Retina (tissue), 1 donor: ENCODE measurements around the gene MTIF2.
"Not testable (repeated sequence)": the region's sequence is repeated elsewhere in the genome, so short reads cannot be mapped to it uniquely, and the experiment has no call there.

Experiments
- DNase-seq: peaks from one replicate; pipeline ENCODE4 v3.0.0-alpha.2; 2016

MTIF2 gene

DNA sequence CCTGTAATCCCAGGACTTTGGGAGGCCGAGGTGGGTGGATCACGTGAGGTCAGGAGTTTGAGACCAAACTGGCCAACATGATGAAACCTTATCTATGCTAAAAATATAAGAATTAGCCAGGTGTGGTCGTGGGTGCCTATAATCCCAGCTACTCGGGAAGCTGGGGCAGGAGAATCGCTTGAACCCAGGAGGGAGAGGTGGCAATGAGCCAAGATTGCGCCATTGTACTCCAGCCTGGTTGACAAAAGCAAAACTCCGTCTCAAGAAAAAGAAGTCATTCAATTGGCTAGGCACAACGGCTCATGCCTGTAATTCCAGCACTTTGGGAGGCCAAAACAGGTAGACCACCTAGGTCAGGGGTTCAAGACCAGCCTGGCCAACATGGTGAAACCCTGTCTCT lies 27.4 kb downstream of the MTIF2 start:
- not testable (repeated sequence) for DNase-seq

DNA sequence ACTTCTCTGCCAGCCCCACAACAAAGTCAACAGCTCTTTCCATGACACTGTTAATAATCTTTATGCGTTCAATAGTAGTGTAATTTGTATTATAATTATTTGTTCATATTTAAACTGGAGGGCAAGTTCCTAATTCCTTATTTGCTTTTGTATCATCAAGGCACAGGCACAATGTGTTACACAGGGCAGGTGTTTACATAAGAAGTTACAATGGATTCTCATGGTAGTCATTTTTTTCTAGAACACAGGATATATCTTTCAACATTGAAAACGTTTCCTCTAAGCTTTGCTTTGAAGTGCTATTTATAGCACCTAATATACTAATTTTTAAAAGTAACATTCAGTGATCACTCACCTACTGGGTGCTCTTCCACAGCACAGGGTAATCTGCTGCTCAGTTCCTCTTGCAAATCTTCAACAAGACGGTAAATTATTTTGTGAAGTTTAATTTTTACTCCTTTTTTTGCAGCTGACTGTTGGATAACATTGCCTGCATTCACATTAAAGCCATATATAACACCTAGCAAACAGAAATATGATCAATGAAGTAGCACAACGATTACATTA lies 29.3 kb downstream of the MTIF2 start:
- no peak for DNase-seq

DNA sequence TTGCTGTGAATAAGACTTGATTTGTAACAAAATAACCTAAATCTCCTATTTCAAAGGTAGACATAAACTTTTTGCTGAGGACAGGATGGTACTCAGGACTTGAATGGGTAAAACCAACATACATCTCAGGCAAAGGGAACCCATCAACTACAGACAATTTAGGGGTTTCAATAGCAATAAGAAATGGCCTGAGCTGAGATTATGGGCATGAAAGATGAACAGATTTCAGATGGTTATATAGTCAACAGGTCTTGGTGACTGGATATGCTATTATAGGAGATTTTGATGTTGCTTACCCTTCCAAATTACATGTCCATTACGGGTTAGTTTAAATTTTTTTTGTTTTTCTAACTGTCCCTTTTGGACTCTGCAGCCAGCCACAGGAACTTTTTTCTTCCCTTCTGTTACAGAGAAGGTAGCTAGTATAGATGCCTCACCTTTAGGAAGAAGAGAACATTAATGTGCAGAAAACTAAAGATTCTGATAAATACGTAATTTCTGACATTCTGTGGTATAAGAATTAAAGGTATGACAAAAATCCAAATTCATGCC lies 32.0 kb downstream of the MTIF2 start:
- DNase-seq: no peak

DNA sequence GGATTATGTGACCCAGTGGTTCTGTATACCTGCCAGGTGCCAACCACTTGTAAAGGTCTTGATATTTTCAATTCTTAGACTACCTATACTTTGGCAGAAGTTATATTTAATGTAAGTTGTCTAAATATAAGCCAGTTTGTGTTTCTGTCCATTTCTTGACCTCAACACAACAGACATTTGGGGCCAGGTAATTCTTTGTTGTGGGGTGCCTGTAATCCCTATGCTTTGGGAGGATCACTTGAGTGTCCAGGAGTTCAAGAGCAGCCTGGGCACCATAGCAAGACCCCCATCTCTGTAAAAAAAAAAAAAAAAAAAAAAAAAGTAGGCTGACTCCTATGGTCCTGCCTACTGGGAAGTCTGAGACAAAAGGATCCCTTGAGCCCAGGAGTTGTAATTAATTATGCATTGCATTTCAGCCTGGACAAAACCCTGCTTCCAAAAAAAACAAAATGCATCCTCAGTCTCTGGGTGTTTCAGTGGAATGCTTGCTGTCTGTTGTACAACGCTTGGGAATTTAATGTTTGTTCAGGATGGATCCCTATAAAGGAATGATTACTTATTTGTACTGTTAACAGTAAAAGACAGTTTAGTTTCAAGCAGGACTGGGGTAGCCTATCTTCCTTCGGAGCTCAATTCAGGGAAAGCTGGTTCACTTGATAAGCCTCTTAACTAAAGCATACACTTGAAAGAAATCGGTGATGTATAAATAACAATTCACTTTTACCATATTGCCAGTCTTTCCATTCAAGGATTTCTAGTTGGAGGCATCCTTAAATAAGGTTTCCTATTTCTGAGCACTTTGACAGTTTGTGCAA lies 33.1 kb downstream of the MTIF2 start:
- DNase-seq: no peak

DNA sequence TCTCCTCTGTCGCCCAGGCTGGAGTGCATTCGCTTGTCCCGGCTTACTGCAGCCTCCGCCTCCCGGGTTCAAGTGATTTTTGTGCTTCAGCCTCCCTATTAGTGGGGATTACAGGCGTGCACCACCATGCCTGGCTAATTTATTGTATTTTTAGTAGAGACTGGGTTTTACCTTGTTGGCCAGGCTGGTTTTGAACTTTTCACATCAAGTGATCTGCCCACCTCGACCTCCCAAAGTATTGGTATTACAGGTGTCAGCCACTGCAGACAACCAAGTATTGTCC lies 35.4 kb downstream of the MTIF2 start:
- no peak for DNase-seq

DNA sequence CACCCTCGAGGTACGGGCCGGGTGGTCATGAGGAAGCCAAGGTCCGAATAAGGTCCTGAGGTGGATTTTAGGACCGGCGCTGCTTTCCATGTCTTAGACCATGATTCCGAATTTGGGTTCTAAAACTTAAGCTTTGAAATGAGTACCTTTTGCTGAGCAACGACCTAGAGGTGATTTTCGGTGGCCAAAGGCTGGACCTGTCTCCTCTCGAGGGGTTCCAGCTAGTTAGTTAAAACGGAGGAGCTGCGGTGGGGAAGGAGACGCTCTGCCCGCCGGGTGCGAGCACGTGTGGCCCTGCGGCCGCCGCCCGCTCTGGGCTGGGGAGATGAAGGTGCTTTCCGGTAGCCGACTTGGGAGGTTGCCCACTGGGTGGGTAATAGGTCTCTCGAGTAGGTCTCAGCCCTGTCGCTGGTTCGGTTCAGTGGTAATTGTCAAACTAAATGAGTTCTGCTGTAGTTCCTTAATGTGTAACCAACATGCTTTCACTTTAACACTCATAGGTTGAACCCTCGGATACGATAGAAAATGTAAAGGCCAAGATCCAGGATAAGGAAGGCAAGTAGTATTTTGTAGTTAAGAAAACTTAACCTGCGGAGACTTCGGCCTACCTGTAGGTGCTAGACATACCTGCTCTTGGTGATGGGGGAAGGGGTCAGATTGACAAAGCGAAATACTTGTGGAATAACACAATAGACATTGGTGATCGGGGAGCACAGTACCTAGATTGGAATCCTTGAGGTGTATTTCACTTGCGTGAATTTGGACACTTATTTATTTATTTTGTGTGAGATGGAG lies 36.0 kb downstream of the MTIF2 start:
- no peak for DNase-seq

DNA sequence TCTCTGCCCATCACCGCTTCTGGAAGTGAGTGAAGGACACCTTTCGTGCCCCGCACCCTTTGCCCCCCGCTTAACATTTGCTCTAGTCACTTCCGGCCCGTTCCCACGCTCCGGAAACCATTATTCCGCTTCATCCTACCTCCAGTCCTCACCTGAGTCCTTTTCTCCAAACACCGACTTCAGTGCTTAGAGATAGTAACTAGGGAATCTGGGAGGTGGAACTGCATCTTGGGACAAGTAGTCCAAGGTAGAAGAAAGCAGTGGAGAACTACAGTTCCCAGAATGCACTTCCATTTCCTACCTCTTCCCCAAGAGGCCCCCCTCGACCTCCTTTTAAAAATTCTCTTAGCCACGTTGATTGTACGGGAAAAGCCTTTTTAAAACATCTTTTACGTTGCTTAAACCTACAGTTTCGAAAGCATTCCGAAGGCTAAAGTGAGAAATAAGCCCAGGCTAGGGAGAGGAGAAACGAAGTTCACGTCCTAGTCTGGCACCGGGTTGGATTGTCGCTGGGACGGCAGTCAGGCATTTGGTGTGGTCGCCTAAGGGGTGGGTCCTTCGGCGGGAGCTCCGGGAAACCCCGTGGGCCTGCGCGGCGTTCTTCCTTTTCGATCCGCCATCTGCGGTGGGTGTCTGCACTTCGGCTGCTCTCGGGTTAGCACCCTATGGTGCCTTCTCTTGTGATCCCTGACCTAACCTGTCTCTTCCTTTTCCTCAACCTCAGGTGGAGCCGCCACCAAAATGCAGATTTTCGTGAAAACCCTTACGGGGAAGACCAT lies 36.8 kb downstream of the MTIF2 start, which contains the start of the genes CLHC1 and RPS27A:
CLHC1 (minus strand) TSS at position 210 of the 779 bp plus-strand sequence. CDS start 9,882 bp downstream, outside the sequence.
RPS27A (plus strand) TSS at position 605 of the 779 bp plus-strand sequence; CDS start at position 742, 137 bp downstream.
- DNase-seq: peak; percentile 99

DNA sequence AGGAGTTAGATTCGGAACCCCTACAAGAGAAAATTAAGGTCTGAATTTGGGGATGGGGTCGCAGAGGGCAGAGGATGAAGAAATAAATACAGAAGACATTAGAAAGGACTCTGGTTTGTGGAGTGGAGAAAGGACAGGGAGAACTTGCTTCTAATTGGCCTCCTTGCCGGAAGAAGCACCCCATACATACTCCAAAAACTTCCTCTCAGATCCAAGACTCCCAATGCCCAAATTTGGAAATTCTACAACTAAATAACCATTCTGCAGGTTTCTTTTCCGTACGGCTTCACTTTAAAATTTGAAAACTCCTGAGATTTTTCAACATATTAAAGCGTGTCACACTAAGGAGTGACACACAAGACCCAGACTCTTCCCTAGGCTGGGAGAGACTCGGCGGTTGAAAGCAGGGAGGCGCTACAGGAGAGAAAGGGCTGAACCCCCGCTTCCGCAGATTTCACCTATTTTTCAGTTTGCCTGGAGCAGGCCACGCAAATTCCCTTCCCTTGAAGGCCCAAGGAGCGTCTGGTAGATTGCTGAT lies 37.4 kb downstream of the MTIF2 start:
- no peak for DNase-seq

DNA sequence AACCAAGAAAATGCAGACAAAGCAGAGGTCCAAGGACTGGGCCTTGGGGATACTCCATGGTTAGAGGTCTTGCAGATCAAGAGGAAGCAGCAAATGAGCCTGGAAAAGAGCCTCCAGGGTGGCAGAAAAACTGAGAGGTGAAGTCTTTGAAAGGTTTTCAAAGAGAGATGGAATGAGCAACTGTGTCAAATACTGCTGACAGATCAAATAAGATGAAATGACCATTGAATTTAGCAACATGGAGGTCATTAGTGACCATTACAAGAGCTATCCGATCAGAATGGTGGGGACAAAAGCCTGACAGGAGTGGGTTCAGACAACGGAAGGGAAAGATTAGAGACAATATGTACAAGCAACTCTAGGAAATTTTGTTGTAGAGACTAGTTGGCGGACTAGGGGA lies 38.5 kb downstream of the MTIF2 start:
- no peak for DNase-seq

DNA sequence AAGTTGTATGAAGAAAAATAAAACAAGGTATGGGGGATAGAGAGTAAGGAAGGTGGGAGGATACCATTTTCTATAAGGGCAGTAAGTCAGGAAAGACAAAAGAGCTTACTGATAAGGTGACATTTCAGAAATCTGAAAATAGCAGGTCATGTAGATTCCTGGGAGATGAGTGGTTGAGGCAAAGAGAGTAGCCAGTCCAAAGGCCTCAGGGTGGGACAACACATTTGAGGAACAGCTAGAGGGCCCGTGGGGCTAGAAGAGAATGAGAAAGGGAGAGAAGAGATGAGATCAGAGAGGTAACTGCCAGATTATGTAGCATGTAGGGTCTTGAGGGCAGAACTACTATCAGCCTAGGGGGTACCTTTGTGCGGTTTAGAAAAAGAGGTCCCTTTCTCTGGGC lies 39.8 kb downstream of the MTIF2 start:
- no peak for DNase-seq

DNA sequence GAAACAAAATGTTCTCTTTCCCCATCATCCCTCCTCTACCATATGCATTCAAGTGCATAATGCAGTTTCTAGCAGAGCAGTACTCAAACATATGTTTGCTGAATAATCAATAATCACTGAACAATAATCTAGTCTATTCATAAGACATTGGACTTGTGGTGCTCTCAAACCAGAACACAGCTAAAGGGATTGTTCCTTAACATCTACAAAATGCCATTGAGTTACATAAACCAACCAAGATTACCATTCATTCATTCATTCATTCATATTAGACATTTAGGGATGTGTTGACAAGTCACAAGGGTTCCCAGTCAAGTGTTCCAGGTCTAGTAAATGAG lies 40.8 kb downstream of the MTIF2 start:
- DNase-seq: no peak

DNA sequence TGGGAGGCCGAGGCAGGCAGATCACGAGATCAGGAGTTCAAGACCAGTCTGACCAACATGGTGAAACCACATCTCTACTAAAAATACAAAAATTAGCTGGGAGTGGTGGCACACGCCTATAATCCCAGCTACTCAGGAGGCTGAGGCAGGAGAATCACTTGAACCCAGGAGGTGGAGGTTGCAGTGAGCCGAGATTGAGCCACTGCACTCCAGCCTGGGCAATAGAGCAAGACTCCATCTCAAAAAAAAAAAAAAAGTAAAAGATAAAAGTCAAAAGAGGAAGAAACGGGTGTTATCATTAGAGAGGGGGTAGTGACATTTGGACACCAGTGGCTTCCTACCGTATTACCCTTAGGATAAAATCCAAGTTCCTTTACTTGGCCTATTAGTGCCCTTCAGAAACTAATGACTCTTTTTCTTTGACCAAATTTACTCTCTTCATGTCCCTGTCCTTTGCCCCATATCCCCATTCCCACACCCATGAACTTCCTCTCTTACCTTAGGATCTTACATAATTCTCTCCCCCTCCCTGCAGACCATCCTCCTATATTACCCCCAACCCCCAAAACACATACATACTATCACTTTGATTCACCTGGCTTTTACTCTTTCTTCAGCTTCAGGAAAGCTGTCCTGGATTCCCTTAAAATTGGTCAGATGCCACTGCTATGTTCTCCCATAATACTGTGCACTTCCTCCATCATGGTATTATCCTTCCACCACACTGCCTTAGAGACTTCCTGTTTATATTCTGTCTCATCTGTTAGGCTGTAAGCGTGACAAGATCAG lies 41.4 kb downstream of the MTIF2 start:
- not testable (repeated sequence) for DNase-seq

DNA sequence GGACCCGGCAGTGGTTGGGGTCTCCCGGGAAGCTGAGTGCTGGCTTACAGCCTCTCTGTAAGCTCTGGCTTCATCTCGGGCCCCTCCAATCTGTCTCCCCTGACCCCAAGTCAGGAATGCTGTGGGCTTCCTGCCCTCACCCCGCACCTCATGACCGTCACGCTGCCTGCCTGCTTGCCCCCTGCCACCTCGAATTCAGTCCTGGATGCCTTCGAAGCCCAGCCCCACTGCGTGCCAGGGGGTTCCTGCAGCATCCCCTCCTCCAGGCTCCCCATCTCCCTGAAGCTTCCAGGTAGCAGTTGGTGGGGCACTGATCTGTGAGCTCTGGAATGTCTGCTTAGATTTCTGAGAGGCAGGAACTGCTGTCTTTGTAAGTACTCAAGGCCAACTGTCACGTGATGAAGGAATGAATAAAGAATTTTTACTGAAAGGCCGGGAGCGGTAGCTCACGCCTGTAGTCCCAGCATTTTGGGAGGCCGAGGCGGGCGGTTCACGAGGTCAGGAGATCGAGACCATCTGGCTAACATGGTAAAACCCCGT lies 43.5 kb downstream of the MTIF2 start:
- DNase-seq: no peak

DNA sequence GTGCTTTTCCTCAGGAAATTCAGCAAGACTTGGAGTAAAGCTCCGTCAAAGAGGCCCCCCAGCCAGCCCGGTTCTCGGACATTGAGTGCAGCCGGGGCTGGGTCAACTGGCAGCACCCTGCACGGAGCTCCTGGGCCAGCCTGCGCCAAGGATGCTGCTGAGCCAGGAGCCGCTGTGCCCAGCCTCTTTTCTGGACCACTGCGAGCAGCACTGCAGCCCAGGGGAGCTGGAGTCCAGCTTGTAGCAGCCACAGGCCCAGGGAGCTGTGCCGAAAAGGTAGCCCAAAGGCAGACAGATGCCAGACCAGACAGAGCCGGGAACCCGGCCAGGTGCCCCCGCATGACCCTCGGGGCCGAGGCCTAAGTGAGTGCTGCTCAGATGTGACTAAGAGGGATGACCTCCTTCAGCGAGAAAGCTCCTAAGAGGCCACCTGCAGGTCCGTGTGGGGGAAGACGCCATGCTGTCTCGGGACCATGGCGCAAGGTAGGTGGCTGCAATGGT lies 44.2 kb downstream of the MTIF2 start:
- no peak for DNase-seq

DNA sequence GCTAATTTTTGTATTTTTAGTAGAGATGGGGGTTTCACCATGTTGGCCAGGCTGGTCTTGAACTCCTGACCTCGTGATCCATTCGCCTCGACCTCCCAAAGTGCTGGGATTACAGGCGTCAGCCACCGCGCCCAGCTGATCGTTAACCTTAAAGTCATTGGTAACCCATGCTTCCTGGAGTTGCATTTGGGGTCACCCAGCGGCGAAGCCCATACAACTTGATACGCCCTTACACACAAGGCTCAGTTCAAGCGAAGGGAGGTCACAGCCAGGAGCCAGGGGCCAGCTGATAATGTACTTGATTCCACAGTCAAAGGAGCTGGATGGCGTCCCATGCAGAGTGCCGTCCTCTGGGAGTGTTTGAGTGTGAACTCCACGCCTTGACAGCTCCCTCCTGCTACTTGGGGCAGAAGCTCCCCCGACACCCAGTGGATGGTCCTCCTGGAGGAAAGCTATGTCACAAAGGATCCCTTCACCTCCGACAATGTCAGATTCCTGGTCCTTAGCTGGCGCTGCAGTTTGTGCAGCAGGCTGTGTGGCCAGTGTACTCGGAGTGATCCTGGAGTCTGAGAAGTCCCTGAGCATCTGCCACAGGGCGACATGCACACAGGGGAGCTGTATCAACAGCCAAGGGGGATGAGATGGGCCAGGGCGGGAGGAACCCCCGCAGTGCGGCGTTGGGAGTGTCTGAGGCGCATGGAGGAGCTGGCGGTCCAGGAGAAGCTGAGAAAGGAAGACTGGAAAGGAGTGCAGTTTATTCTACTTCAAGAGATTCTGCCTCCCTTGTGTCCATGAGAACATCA lies 44.9 kb downstream of the MTIF2 start:
- DNase-seq: peak; percentile 50

DNA sequence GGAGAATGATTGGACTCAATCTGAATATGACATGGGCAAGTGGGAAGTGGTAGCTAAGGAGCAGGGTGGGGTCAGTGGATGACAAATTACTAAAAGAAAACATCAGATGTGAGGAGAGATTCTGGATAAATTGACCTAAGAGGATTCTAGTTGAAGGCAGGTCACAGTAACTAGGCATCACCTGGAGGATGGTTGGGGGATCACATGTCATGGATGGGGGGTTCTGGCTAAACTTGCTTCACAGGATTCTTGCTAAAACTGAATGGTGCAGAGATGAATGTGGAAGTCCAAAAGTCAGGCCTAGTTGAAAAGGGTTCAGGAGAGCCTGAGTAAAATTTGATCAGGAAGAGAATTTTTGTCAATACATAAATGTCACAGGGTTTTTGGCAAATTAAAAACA lies 55.2 kb downstream of the MTIF2 start:
- DNase-seq: no peak

DNA sequence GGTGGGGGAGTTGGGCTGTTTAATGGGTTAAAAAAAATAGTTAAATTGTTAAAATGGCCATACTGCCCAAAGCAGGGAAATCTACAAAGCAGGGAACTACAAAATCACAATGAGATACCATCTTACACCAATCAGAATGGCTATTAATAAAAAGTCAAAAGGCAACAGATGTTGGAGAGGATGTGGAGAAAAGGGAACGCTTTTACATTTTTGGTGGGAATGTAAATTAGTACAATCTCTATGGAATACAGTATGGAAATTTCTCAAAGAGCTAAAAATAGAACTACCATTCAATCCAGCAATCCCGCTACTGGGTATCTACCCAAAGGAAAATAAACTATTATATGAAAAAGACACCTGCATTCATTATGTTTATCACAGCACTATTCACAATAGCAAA lies 64.1 kb downstream of the MTIF2 start:
- no peak for DNase-seq

DNA sequence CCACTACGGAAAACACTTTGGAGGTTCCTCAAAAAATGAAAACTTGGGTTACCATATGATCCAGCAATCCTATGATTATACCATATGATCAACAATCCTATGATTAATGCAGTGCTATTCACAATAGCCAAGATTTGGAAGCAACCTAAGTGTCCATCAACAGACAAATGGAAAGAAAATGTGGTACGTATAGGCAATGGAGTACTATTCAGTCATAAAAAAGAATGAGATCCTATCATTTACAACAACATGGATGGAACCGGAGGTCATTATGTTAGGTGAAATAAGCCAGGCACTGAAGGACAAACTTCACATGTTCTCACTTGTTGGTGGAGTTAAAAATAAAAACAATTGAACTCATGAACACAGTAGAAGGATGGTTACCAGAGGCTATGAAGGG lies 64.5 kb downstream of the MTIF2 start:
- no peak for DNase-seq

DNA sequence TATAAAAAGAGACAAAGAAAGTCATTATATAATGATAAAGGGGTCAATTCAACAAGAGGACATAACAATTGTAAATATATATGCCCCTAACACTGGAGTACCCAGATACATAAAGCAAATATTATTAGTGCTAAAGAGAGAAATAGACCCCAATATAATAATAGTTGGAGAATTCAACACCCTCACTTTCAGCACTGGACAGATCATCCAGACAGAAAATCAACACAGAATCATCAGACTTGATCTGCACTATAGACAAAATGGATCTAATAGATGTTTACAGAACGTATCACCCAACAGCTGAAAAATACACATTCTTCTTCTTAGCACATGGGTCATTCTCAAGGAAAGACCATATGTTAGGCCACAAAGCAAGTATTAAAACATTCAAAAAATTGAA lies 68.6 kb downstream of the MTIF2 start:
- no peak for DNase-seq

DNA sequence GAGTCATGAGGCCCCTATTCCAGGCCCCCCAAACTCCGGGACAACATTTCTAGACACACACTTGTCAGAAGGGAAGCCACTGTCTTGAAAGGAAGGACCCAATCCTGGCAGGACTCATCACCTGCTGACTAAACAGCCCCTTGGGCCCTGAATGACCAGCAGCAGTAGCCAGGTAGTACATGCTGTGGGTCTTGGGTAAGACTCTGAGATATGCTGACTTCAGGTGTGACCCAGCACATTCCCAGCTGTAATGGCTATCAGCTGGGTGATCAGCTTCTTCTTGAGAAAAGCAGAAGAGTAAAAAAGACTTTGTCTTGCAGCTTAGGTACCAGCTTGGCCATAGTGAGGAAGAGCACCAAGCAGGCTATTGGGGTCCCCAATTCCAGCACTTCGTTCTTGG lies 72.5 kb downstream of the MTIF2 start:
- DNase-seq: no peak
